ENCODE measurements around the gene KCTD3.

GRCh38 chr1:215526147-215526845 is 40.8 kb upstream of the KCTD3 start:
- TF ChIP-seq CTCF (IDR thresholded peaks at IDR 0.05; ENCODE audit: insufficient read depth, low read depth, low read length) = peak; percentile 43
- TF ChIP-seq EZH2 (IDR thresholded peaks at IDR 0.05; ENCODE audit: insufficient read depth, low read length) = no peak
